ENCODE data around the gene NIM1K. TPM values are rescaled to one million over a fixed set of nuclear protein-coding genes. Genes with fewer than 3 reads are reported as not detected.
A peak's percentile ranks its signal among the peaks of the same experiment; 100 is the strongest.
"Not testable (repeated sequence)": the region's sequence is repeated elsewhere in the genome, so short reads cannot be mapped to it uniquely, and the experiment has no call there.

NIM1K gene
- total RNA-seq, 6 experiments from 2014 or later = 0.14 to 0.85 (median 0.38) TPM

GRCh38 chr5:43302481-43302880, 110.5 kb downstream of the NIM1K start:
- Mint-ChIP-seq H3K4me1 (ENCODE audit: low read depth) (peaks cover 7% of the 10 kb centered on the region; the same call in 1 of the 2 replicates), H3K36me3 (ENCODE audit: low read depth) (peaks cover 11% of the 10 kb centered on the region; the same call in 1 of the 2 replicates)

GRCh38 chr5:43303242-43303641, 111.2 kb downstream of the NIM1K start:
- Mint-ChIP-seq H3K36me3 (ENCODE audit: low read depth) (peaks cover 5% of the 10 kb centered on the region; the same call in 1 of the 2 replicates), H3K4me3 (no peak overlapping the region), H3K27me3 (ENCODE audit: insufficient read depth) (no peaks in the 10 kb centered on the region), H3K27ac (no peak overlapping the region), H3K9me3 (no peaks in the 10 kb centered on the region), H3K4me1 (ENCODE audit: low read depth) (peaks cover 7% of the 10 kb centered on the region; the same call in 1 of the 2 replicates)
- no peak for TF ChIP-seq CTCF (IDR thresholded peaks at IDR 0.05)
- no peak for DNase-seq

More at GRCh38 chr5:43302481-43302880, 110.5 kb downstream of the NIM1K start:
- Mint-ChIP-seq H3K4me3 (no peak overlapping the region), H3K27me3 (ENCODE audit: insufficient read depth) (no peaks in the 10 kb centered on the region), H3K9me3 (no peaks in the 10 kb centered on the region), H3K27ac (no peak overlapping the region)
- no peak for DNase-seq
- no peak for TF ChIP-seq CTCF (IDR thresholded peaks at IDR 0.05)

- no peak for TF ChIP-seq CTCF (IDR thresholded peaks at IDR 0.05)
- Mint-ChIP-seq H3K27me3 (ENCODE audit: insufficient read depth) (no peaks in the 10 kb centered on the region), H3K27ac (no peak overlapping the region), H3K4me1 (ENCODE audit: low read depth) (peaks cover 10% of the 10 kb centered on the region; the same call in 1 of the 2 replicates), H3K9me3 (no peaks in the 10 kb centered on the region), H3K36me3 (ENCODE audit: low read depth) (no peaks in the 10 kb centered on the region), H3K4me3 (no peak overlapping the region)
- DNase-seq = no peak
Measured at GRCh38 chr5:43304525-43304924, 112.5 kb downstream of the NIM1K start.

- Mint-ChIP-seq H3K9me3 (no peaks in the 10 kb centered on the region), H3K27ac (no peak overlapping the region), H3K27me3 (ENCODE audit: insufficient read depth) (no peaks in the 10 kb centered on the region), H3K36me3 (ENCODE audit: low read depth) (no peaks in the 10 kb centered on the region), H3K4me3 (no peak overlapping the region), H3K4me1 (ENCODE audit: low read depth) (peaks cover 17% of the 10 kb centered on the region; the same call in 1 of the 2 replicates)
- peak; percentile 59 for DNase-seq
- peak; percentile 88 for TF ChIP-seq CTCF (IDR thresholded peaks at IDR 0.05)
Measured at GRCh38 chr5:43305948-43306565, 114.0 kb downstream of the NIM1K start.

GRCh38 chr5:43306954-43307353, 114.9 kb downstream of the NIM1K start:
- peaks cover 15% of the 10 kb centered on the region for H3K4me1 Mint-ChIP-seq (ENCODE audit: low read depth)
- not testable (repeated sequence) for H3K9me3 Mint-ChIP-seq; DNase-seq; H3K27ac Mint-ChIP-seq; H3K27me3 Mint-ChIP-seq (ENCODE audit: insufficient read depth); H3K4me3 Mint-ChIP-seq; H3K36me3 Mint-ChIP-seq (ENCODE audit: low read depth)

- no peak for TF ChIP-seq CTCF (IDR thresholded peaks at IDR 0.05)
- H3K36me3 Mint-ChIP-seq (ENCODE audit: low read depth) = peaks cover 6% of the 10 kb centered on the region; the same call in 1 of the 2 replicates
- peak overlapping the region; percentile 21; the same call in 1 of the 2 replicates for H3K27ac Mint-ChIP-seq
- peaks cover 28% of the 10 kb centered on the region for H3K4me1 Mint-ChIP-seq (ENCODE audit: low read depth)
- peaks cover 3% of the 10 kb centered on the region for H3K27me3 Mint-ChIP-seq (ENCODE audit: insufficient read depth)
- DNase-seq = no peak
- no peak overlapping the region for H3K4me3 Mint-ChIP-seq
- no peaks in the 10 kb centered on the region; the same call in 1 of the 2 replicates for H3K9me3 Mint-ChIP-seq
Measured at GRCh38 chr5:43309122-43309521, 117.1 kb downstream of the NIM1K start.
